GM12878 (cell line): ENCODE measurements around the gene EFNB2.

Source experiments
- MAX ChIP-seq: IDR thresholded peaks from 2 replicates; pipeline ENCODE4 v1.6.1; 2012; ENCODE audit warnings: low read depth, low read length, improper control_type of control experiment
- MXI1 ChIP-seq: fragments of 150-350 bp; IDR thresholded peaks from 2 replicates; pipeline ENCODE4 v1.6.1; 2011; ENCODE audit warnings: low read depth, mild to moderate bottlenecking, inconsistent platforms, low read length, improper control_type of control experiment

- TF ChIP-seq MAX (no peak), MXI1 (no peak)
These were observed 84.5 kb downstream of the EFNB2 start for GRCh38 chr13:106450991-106451390.
